ENCODE data around the gene ARID1B.

Gene ARID1B

DNA sequence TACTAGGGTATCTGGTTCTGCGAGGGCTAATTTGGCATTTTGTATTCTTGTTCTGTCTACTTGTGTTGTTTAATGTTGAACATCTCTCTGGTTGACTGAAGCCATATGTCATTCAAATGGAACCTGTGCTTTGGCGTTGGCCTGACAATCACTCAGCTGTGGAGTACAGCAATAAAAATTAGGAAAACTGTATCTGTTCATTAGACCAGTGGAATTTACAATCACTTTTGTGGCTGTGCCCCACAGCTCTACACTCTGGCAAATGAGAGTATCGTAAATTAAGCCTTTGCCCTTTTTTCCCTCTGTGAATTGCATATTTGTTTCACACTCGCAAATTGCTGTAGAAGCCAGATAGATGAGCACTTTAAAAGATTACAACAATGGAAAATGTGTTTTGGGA is 102.0 kb downstream of the ARID1B start:
- no peak for DNase-seq (ENCODE audit: low spot score)

- DNase-seq (ENCODE audit: low spot score): no peak
Observed at GRCh38 chr6:156879591-156879990, 102.4 kb downstream of the ARID1B start.

- DNase-seq (ENCODE audit: low spot score): no peak
Observed at GRCh38 chr6:156880913-156881312, 103.7 kb downstream of the ARID1B start.

- no peak for DNase-seq (ENCODE audit: low spot score)
Observed at GRCh38 chr6:156881687-156882629, 104.8 kb downstream of the ARID1B start.

DNA sequence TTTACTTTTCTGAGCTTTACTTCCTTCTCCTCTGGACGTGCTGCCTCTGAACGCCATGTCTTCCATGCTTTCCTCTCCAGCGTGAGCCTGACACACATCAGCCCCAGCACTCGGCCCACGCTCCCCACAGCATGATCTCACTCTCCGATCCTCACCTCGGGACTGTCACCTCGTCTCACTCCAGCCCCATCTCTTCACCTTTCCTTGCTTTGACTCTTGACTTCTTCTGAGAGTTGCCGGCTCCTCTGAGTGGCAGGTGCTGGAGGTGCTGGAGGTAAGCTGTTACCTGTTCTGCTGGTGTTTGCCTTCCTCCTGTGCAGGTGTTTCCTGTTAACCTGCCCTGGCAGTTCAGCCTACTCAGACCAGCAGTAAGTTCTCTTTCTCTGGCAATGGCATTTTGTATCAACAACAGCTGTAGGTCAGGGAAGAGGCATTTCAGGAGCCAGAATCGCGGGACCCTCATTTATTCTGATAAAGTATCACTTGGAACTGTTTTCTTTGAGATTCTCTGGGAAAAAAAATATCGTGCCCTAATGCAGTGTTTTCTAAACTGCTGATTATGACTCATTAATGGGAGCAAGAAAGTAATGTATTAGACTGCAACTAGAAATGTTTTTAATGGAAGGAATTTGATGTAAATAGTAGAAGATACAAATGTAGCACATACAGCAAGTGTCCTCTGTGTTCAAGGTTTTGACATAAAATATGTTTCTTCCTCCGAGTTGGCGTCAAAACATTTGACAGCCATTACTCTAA is 106.5 kb downstream of the ARID1B start:
- DNase-seq (ENCODE audit: low spot score): no peak

DNA sequence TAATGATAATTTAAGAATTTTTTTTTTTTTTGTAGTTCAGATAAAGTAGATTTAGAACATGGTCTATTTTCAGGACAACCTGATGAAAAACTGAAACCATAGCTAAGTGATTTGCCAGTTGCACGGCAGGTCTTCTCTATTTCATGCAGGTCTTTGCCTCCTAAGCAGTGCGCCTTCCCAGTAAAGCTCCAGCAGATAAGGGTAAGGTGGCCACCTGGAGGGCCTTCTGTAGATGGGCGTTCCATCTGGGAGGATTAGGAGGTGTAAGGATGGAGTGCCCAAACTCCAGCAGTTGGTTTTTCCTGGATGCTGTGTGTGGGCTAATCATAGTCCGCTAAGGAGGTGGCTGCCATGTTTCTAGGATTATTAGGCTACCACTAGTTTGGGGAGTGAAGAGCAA is 107.1 kb downstream of the ARID1B start:
- no peak for DNase-seq (ENCODE audit: low spot score)

DNA sequence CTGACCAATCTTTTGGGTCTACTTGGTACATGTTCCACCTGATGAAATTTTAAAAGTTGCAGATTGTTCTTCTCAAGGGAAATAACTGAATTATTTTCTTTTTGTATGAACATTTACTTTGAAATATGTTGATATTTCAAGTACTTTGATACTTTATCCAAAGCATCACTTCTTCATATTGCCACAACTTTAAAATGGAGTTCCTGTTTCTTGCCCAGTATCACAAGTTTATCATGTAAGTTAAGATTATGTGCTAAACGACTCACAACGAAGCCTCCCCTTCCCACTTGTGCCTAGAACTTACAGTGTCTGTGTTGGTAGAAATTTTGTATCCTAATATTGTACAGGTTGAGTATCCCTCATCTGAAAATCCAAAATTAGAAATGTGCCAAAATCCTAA is 108.4 kb downstream of the ARID1B start:
- DNase-seq (ENCODE audit: low spot score): no peak

DNA sequence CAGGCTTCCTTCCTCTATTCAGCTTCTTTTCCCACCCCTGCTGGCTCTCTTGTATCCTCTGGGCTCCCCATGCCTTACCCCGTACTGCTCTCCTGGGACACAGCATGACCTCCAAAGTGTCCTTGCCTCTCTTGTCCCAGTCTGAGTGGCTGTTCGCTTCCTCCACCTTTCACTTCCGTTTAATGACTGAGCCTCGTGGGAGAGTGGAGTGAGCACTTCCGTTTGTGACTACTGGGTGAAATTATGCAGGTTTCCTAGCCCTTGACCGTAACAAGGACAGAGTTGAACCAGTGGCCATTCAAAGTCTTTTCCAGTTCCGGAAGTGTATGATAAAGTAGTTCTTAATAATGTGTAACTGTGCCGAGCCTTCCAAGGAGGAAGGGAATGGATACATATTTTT is 109.2 kb downstream of the ARID1B start:
- DNase-seq (ENCODE audit: low spot score): no peak

DNA sequence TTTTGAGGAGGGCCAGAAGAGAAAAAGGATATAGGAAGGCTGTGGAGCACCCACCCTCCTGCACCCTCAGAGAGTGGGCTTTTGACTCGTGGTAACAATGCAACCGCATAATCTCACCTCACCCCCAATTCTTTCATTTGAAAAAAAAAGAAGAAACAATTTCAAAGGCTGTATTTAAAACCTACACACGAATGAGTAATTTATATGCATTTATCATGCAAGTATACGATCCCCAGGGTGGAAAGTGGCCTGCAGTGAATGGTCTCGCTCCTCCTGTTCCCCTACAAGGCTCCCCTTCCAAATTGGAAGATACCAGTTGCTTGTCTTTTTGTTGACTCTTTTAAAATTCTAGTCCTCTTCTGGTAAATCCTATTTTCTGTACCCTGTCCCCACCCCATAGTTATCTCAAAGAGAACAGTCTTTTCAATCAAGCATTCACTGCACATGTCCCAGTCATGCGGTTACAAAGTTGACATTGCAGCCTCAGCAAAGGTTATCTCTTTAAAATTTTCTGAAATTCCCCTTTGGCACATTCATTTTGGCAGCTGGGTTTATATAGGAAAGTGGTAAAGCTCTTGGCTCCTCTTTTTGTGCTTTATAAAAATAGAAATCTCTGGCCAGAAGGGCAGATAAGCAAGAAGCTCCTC is 110.6 kb downstream of the ARID1B start:
- no peak for DNase-seq (ENCODE audit: low spot score)

- DNase-seq (ENCODE audit: low spot score): peak; percentile 27
Observed at GRCh38 chr6:156889469-156889868, 112.3 kb downstream of the ARID1B start.

DNA sequence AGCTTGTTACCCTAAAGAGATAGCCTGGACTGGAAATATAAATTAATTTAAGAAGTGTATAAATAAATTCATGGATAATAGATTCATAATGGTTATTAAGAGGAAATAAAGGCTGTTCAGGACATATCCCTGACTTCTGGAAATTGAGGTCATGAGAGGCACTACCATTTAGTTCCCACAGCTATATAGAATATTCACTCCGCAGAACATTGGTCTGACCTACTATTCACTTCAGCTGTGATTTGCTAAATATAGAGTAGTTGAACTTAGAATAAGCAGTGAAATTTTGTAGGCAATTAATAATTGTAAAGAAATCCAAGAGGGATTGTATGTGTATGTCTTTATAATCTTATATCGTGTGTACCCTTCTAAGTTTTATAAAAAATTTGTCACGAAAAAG is 112.8 kb downstream of the ARID1B start:
- DNase-seq (ENCODE audit: low spot score): no peak

GRCh38 chr6:156890627-156891314 is 113.6 kb downstream of the ARID1B start:
- DNase-seq (ENCODE audit: low spot score): no peak

GRCh38 chr6:156897907-156898531 is 120.8 kb downstream of the ARID1B start:
- DNase-seq (ENCODE audit: low spot score): no peak

DNA sequence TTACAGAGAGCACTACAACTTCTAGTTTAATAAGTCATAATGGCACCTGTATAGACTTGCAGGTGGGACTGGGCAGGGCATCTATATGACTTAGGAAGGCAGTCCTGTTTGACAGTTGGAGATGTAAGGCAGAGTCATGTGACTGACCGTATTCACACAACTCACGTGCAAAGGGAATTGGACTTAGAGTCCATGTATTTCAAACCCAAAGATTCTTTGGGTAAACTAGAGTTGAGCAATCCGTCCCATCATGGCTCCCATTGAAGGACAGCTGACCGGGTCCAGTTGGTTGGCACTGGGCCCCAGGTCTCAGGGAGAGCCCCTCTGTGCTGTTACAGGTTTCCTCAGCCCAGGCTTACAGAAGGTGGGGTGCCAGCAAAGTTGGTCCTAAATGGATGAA is 121.9 kb downstream of the ARID1B start:
- no peak for DNase-seq (ENCODE audit: low spot score)

- DNase-seq (ENCODE audit: low spot score): no peak
Observed at GRCh38 chr6:156899532-156900135, 122.5 kb downstream of the ARID1B start.

DNA sequence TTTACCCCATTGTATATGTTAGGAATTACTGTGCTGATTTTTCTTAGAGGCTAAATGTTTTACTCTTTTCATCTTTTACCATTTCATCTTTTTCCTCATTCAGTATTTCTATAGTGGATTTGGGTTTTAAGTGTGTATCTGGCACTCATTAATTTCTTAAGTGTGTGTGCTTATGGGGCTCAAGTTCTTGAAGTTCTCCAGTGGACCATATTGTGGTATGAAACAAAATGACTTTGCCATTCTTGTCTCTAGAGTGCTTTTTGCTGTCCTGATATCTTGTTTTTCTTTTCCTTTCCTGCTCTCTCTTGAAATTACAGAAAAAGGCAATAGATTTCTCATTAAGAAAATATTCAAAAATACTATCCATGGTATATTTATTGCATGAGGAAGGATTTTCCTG is 123.1 kb downstream of the ARID1B start:
- DNase-seq (ENCODE audit: low spot score): no peak

DNA sequence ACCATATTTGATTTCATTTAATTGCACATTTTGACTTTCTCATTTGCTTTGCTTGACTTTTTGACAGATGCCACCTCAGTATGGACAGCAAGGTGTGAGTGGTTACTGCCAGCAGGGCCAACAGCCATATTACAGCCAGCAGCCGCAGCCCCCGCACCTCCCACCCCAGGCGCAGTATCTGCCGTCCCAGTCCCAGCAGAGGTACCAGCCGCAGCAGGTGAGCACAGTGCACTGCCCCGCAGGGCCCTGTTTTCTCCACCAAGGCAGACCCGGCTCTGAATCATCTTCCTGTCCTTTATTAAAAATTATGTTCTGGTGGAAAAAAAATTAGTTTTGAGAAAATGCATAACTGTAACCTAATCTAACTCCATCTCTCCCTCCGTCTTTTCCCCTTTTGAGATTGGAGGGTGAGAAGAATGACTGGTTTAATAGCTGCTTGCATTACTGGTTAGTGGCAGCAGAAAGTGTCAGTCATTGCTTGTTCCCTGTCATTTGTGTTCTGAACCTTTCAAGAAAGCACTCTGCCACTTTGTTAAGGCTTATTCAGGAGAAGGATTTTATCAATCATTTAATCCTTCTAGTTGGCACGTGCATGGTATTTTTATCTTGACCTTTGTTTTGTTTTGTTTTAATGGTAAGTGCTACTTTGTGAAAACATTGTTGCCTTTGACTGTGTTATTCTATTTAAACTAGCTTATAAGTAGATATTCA is 124.3 kb downstream of the ARID1B start:
- DNase-seq (ENCODE audit: low spot score): no peak

- DNase-seq (ENCODE audit: low spot score): no peak
Observed at GRCh38 chr6:156902782-156903181, 125.6 kb downstream of the ARID1B start.

DNA sequence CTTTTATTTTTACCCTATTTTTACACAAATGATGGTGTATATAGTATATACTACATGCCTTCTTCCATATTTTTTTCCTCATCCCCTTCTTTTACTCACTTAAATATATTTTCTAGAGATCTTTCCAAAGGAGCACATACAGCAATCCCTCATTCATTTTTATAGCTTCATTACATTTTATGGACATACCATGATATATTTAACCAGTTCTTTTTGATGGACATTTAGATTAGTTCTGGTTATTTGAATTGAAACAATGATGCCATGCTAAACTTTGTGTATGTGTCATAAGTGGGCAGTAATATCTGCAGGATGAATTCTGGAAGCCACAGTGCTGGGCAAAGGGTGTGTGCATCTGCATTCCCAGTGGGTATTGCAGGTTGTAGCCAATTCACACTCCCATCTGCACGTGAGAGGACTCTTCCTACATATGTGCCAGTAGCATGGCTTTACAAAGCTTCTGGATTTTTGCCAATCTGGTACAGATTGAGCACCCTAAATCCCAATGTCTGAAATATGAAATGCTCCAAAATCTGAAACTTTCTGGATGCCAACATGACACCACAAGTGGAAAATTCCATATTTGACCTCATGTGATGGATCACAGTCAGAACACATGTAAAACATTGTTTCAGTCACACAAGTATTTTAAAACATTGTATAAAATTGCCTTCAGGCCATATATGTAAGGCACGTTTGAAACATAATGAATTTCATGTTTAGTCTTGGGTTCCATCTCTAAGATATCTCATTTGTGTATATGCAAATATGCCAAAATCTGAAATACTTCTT is 127.2 kb downstream of the ARID1B start:
- no peak for DNase-seq (ENCODE audit: low spot score)

- DNase-seq (ENCODE audit: low spot score): no peak
Observed at GRCh38 chr6:156905801-156906200, 128.6 kb downstream of the ARID1B start.
